Lower leg skin (tissue), 3 donors: ENCODE data around the gene PDLIM5.

ENCODE experiments used
- POLR2A ChIP-seq, 2 donors: fragments of 450-650 bp; IDR thresholded peaks; one replicate each; pipeline ENCODE4 v1.6.1; 2016 to 2017; ENCODE audit warnings: antibody characterized with exemption in 2 of 2, mild to moderate bottlenecking in 1 of 2, moderate library complexity in 1 of 2
- TF ChIP-seq, protein P1 (sequence below), 3 donors: fragments of 450-650 bp; IDR thresholded peaks; one replicate each; pipeline ENCODE4 v1.5.1; 2016; ENCODE audit warnings: antibody characterized with exemption in 3 of 3, mild to moderate bottlenecking in 3 of 3, moderate library complexity in 2 of 3

DNA sequence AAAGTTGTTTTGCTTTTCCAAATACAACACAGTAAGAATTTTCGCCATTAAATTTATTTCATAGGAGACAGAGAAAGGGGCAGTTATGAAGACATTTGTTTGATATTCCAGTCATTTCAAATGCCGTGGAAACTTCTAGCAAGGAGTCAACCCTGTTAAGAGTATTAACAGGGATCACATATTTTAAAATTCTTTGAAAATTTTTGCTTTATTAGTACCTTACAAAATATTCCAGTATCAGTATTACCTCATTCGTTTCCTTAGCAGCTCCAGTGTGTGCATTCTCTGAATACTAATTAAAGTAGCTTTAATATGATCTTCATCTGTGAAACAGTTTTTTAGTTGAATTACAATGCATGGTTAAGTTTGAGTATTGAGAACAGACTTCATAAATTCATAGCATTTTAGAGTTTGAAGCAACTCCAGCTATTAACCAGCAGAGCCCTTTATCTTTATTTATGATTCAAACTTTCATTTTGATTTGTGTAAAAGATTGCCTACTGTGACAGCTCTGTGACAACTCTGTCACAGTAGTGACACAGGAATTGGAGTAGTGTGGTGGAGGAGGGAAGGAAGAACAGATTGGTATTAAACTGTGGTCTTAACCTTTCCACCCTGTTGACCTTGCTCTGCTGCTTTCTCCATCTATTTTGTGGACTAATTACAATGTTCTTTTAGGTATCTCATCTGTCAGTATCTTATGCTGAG lies 86.3 kb downstream of the PDLIM5 start:
- TF ChIP-seq, protein P1, sequence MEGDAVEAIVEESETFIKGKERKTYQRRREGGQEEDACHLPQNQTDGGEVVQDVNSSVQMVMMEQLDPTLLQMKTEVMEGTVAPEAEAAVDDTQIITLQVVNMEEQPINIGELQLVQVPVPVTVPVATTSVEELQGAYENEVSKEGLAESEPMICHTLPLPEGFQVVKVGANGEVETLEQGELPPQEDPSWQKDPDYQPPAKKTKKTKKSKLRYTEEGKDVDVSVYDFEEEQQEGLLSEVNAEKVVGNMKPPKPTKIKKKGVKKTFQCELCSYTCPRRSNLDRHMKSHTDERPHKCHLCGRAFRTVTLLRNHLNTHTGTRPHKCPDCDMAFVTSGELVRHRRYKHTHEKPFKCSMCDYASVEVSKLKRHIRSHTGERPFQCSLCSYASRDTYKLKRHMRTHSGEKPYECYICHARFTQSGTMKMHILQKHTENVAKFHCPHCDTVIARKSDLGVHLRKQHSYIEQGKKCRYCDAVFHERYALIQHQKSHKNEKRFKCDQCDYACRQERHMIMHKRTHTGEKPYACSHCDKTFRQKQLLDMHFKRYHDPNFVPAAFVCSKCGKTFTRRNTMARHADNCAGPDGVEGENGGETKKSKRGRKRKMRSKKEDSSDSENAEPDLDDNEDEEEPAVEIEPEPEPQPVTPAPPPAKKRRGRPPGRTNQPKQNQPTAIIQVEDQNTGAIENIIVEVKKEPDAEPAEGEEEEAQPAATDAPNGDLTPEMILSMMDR (IDR thresholded peaks at IDR 0.05): no peak
- no peak for TF ChIP-seq POLR2A (IDR thresholded peaks at IDR 0.05)
